Stomach (tissue), 4 donors: ENCODE measurements around the gene POLD2.

Experiments used
- EP300 ChIP-seq: sonication (generic); formaldehyde crosslinking; IDR thresholded peaks from one replicate; pipeline ENCODE4 v1.6.1; 2017; ENCODE audit warnings: antibody characterized with exemption
- POLR2A ChIP-seq, 4 donors: fragments of 450-650 bp; IDR thresholded peaks; one replicate each; pipeline ENCODE4 v1.6.1; 2016; ENCODE audit warnings: antibody characterized with exemption in 4 of 4, control low read depth in 2 of 4, mild to moderate bottlenecking in 1 of 4, moderate library complexity in 1 of 4
- POLR2AphosphoS5 ChIP-seq, 3 donors: sonication (generic); formaldehyde crosslinking; IDR thresholded peaks; one replicate each; pipeline ENCODE4 v1.6.1; 2016; ENCODE audit warnings: antibody characterized with exemption in 3 of 3

GRCh38 chr7:44147026-44147991 is 24.0 kb upstream of the POLD2 start:
- no peak for TF ChIP-seq EP300
- TF ChIP-seq POLR2AphosphoS5 (IDR thresholded peaks at IDR 0.05): no peak
- no peak for TF ChIP-seq POLR2A (IDR thresholded peaks at IDR 0.05)
